Heart left ventricle (tissue), 16 donors: ENCODE results near the gene MYH16. TPM values are rescaled to one million over a fixed set of nuclear protein-coding genes. Genes with fewer than 3 reads are reported as not detected.

Experiments
- ATAC-seq, 4 donors: fragments of 200-7000 bp; cut with Tn5 transposase; one replicate each; pipeline ENCODE4 v1.9.1; 2020 to 2022; ENCODE audit warnings: moderate library complexity in 4 of 4, mild to moderate bottlenecking in 3 of 4, moderate number of reproducible peaks in 1 of 4
- DNase-seq, 5 donors: peaks; one replicate each; pipeline ENCODE4 v3.0.0-alpha.2; 2020
- H3K27ac ChIP-seq, 12 donors: fragments of 200-600 bp; sonication (generic) in 4 of 12; one replicate each; pipeline versions ENCODE4 v1.5.0 to v1.8.0; 2016 to 2022; ENCODE audit warnings: mild to moderate bottlenecking in 2 of 12
- H3K27me3 ChIP-seq, 9 donors: fragments of 200-600 bp; sonication (generic) in 2 of 9; one replicate each; pipeline versions ENCODE4 v1.5.1 to v1.8.0; 2016 to 2022; ENCODE audit warnings: mild to moderate bottlenecking in 3 of 9
- H3K36me3 ChIP-seq, 9 donors: fragments of 200-600 bp; sonication (generic) in 2 of 9; one replicate each; pipeline versions ENCODE4 v1.5.0 to v1.8.0; 2018 to 2022; ENCODE audit warnings: mild to moderate bottlenecking in 2 of 9
- H3K4me1 ChIP-seq, 12 donors: fragments of 200-600 bp; sonication (generic) in 4 of 12; one replicate each; pipeline versions ENCODE4 v1.5.0 to v1.8.0; 2016 to 2022; ENCODE audit warnings: mild to moderate bottlenecking in 3 of 12
- H3K4me3 ChIP-seq, 12 donors: fragments of 200-600 bp; sonication (generic) in 4 of 12; one replicate each; pipeline versions ENCODE4 v1.5.0 to v1.8.0; 2017 to 2022; ENCODE audit warnings: mild to moderate bottlenecking in 9 of 12, moderate library complexity in 4 of 12
- H3K9me3 ChIP-seq, 12 donors: fragments of 200-600 bp; sonication (generic) in 4 of 12; one replicate each; pipeline versions ENCODE4 v1.5.0 to v1.8.0; 2016 to 2022; ENCODE audit warnings: mild to moderate bottlenecking in 1 of 12
- CTCF ChIP-seq, 12 donors: fragments of 200-600 bp; sonication (generic) in 4 of 12; IDR thresholded peaks; one replicate each; pipeline versions ENCODE4 v1.5.0 to v1.8.0; 2018 to 2022; ENCODE audit warnings: antibody characterized with exemption in 12 of 12, mild to moderate bottlenecking in 5 of 12
- POLR2A ChIP-seq, 2 donors: fragments of 450-650 bp; IDR thresholded peaks; one replicate each; pipeline ENCODE4 v1.6.1; 2017; ENCODE audit warnings: antibody characterized with exemption in 2 of 2, mild to moderate bottlenecking in 2 of 2, moderate library complexity in 2 of 2
- WGBS, 4 donors: extraction: QIAGEN DNeasy Blood & Tissue Kit in 2 of 4; methylation state at CpG; one replicate each; pipeline versions ENCODE4 v1.1.5 to v1.1.7; 2013 to 2018; 5-methylcytosine and 5-hydroxymethylcytosine counted together
- intact Hi-C, 10 donors: fragments of 100-400 bp; cut with DNase I; formaldehyde crosslinking; loops; one replicate each; pipeline versions ENCODE4 v1.11.1 to v1.14.2; 2022
- polyA plus RNA-seq, 2 donors: library from polyadenylated mRNA; stranded (reverse); fragments of 200-250 nt; gene quantifications; one replicate each; pipeline ENCODE4 v1.2.3, GENCODE V29; 2013
- total RNA-seq, 9 donors: library from RNA; depleted of rRNA in 2 of 9; stranded (reverse); fragments of >200 nt in 2 of 9; fragmentation: NEBNext Ultra II Directional in 3 of 9; extraction: Animal tissue kit (Norgen Biotek cat#: 25700) in 3 of 9; gene quantifications; one replicate each; pipeline versions ENCODE4 v1.1.0 to v1.2.4, GENCODE V29; 2016 to 2023
- donor health status: ischemic (EF 13 %, LVEDD 7.1; RV severe dilation, severe dysfunction).
- donor health status: healthy with polysubstance abuse.
- donor health status: DM: no; HTN: yes; CAD: no.
- donor health status: DM: no; HTN: no; CAD: no.
- donor health status: ischemic (EF 25% LVEDD 6.9; RV normal size, moderate dysfunction).
- donor health status: ischemic (EF 25% LVEDD 5.7; RV mildly dilated, moderate dysfunction).
- donor health status: healthy.
- donor health status: DM: yes; HTN: yes; CAD: no.
- donor health status: ischemic (EF 35%, LVEDD 5.7; RV mildly dilated, moderate dysfunction).
- donor health status: nonischemic (EF 11% LVEDD 7.7; RV severe dilation, severe dysfunction).
- donor health status: DM: yes; HTN: yes; CAD: no.
- donor health status: PGD.
- donor health status: ischemic (EF 29% LVEDD 5.4; RV normal size, mild dysfunction).
- donor health status: nonischemic (EF 23%, LVEDD 6.1; RV moderate dilation, normal function).

MYH16 gene
- total and polyA plus RNA-seq, 11 donors = not detected

- intact Hi-C loops = loop anchor here in 1 of 10 donors (10.0 kb wide), 1 partner anchor 134 kb away; no protein-coding TSS in a partner anchor
- TF ChIP-seq CTCF (IDR thresholded peaks at IDR 0.05) (no peak), POLR2A (IDR thresholded peaks at IDR 0.05) (no peak)
- Histone ChIP-seq H3K27me3 (no peaks in the 10 kb centered on the region), H3K4me3 (no peak overlapping the region), H3K9me3 (peaks cover 0 to 10% (median 0%) of the 10 kb centered on the region in 12 donors), H3K36me3 (no peaks in the 10 kb centered on the region), H3K4me1 (peaks cover 0 to 8% (median 0%) of the 10 kb centered on the region in 12 donors), H3K27ac (no peak overlapping the region)
- 85 to 91% (median 91%) methylated on average over 7 of the region's 7 CpGs for WGBS, 4 donors
- DNase-seq (no peak), ATAC-seq (no peak)
Observed at GRCh38 chr7:99308461-99309074, 35.9 kb downstream of the MYH16 start.

- DNase-seq = no peak
- H3K9me3 ChIP-seq = peaks cover 0 to 10% (median 0%) of the 10 kb centered on the region in 12 donors
- WGBS, 4 donors = 73 to 81% (median 80%) methylated on average over 7 of the region's 7 CpGs
- no peak overlapping the region for H3K27ac ChIP-seq
- ATAC-seq = no peak
- TF ChIP-seq POLR2A (IDR thresholded peaks at IDR 0.05) (no peak), CTCF (IDR thresholded peaks at IDR 0.05) (no peak)
- H3K4me1 ChIP-seq = peaks cover 0 to 8% (median 0%) of the 10 kb centered on the region in 12 donors
- intact Hi-C loops = loop anchor here in 1 of 10 donors (10.0 kb wide), 1 partner anchor 134 kb away; no protein-coding TSS in a partner anchor
- no peak overlapping the region for H3K4me3 ChIP-seq
- H3K36me3 ChIP-seq = no peaks in the 10 kb centered on the region
- no peaks in the 10 kb centered on the region for H3K27me3 ChIP-seq
Observed at GRCh38 chr7:99309111-99309510, 36.5 kb downstream of the MYH16 start.

GRCh38 chr7:99310004-99310403, 37.4 kb downstream of the MYH16 start:
- intact Hi-C loops = loop anchor here in 3 of 10 donors (2.0 to 10.0 kb wide), 3 partner anchors 165 to 269 kb away; partner anchors contain the start of gene SMURF1 (in 3 of the 3)

More at GRCh38 chr7:99310004-99310403, 37.4 kb downstream of the MYH16 start:
- Histone ChIP-seq H3K27ac (no peak overlapping the region), H3K4me1 (peaks cover 0 to 8% (median 0%) of the 10 kb centered on the region in 12 donors), H3K36me3 (no peaks in the 10 kb centered on the region), H3K27me3 (no peaks in the 10 kb centered on the region), H3K4me3 (no peak overlapping the region), H3K9me3 (peaks cover 0 to 10% (median 0%) of the 10 kb centered on the region in 12 donors)
- DNase-seq (no peak), ATAC-seq (no peak)
- whole genome bisulfite sequencing, 4 donors = 91 to 98% (median 97%) methylated on average over 4 of the region's 4 CpGs
- TF ChIP-seq CTCF (IDR thresholded peaks at IDR 0.05) (no peak), POLR2A (IDR thresholded peaks at IDR 0.05) (no peak)
